GM18502 (cell line): ENCODE results near the gene YEATS2.
"Not testable (repeated sequence)": the region's sequence is repeated elsewhere in the genome, so short reads cannot be mapped to it uniquely, and the experiment has no call there.

Experiments used
- ATAC-seq: cut with Tn5 transposase; IDR thresholded peaks from one replicate; pipeline ENCODE4 v1.9.1; 2021; ENCODE audit warnings: mild to moderate bottlenecking; ENCODE audit not compliant: unreplicated experiment, poor library complexity

The YEATS2 gene

DNA sequence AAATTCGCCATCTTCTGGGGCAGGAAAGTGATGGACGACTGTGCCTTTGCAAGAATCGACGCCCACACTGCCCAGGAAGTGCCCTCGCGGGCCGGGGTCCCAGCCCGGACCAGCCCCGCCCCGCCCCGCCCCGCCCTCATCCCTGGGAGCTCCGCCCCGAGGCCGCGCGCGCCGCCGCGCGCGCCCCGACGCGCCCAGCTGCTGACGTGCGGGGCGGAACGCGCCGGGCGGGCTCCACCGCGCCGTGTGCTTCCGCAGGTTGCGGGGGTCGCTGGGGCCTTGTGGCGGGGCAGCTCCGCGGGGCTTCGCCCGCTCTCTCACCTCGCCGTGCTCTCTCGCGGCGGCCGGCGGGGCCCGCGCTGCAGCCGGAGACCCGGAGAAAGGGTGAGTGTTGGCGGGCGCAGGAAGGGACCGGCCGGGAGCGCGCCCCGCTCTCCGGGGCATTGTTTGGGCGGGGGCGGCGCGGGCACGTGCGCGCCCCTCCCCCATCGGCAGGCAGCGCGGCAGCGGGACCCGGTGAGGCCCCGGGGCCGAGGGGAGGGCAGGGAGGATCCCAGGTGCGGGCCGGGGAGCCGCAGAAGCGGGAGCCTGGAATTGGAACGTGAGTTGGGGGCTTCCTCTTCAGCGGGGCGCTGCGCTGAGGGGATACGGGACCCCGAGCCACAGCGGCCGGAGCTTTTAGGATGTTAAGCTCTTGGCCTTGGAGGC, at the start of gene YEATS2:
Gene YEATS2 (plus strand): TSS at position 188 of the 708 bp plus-strand sequence. CDS start 17,366 bp downstream, outside the sequence.
- peak; percentile 80 for ATAC-seq

DNA sequence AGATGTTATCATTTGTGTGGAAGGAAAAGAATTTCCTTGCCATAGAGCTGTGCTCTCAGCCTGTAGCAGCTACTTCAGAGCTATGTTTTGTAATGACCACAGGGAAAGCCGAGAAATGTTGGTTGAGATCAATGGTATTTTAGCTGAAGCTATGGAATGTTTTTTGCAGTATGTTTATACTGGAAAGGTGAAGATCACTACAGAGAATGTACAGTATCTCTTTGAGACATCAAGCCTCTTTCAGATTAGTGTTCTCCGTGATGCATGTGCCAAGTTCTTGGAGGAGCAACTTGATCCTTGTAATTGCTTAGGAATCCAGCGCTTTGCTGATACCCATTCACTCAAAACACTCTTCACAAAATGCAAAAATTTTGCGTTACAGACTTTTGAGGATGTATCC, 47.0 kb upstream of the YEATS2 start:
- ATAC-seq: no peak

DNA sequence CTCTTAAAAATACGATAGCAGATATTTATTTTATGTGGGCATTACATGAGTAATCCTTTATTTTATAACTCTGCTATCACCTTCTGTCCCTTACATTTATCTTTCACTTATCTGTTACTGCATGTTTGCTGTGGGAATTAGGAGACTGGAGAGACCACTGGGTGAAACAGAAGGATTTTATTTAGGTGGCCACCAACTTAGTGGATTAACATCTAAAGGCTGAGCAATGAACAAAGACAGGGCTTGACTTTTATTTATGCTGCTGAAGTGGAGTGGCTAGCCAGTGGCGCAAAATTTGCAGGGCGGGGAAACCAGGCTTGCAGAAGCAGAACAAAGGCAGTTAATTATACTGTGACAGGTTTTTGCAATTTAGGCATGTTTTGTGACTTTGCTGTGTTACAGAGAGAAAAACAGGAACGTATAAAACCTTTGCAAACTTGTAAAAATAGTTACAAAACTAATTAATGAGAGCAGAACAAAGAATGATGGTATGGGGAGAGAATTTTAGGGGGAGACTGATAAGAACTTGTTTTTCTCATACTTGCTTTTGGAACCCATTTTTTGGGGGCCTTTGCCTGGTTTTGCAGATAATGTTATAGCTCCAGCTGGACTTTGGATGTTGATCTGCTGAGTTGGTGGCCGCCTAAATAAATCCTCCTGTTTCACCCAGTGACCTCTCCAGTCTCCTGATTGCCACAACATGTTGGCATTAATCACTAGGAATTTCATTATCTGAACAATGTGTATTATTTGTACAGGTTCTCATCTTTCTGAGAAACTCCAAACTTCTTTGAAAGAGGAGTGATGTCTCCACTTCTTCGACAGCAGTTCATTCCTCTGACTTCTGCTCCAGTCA, 44.2 kb upstream of the YEATS2 start:
- no peak for ATAC-seq

DNA sequence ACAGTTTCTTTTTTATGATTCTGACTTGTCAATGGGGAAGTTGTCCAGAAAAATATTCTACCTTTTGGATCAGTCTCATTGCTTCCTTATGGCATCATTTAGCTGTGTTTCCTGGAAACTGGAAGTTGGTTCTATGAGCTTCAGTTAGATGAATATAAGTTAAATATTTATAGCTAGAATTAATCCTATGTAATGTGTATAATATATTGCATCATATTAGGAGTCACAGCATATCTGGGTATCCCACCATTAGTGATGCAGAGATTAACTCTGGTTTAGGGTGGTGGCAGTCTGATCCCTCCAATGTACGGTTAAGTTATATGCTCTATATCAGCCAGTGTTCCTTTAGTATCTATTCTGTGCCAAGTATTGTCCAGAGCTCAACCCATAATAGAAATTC, 42.9 kb upstream of the YEATS2 start:
- ATAC-seq: no peak

DNA sequence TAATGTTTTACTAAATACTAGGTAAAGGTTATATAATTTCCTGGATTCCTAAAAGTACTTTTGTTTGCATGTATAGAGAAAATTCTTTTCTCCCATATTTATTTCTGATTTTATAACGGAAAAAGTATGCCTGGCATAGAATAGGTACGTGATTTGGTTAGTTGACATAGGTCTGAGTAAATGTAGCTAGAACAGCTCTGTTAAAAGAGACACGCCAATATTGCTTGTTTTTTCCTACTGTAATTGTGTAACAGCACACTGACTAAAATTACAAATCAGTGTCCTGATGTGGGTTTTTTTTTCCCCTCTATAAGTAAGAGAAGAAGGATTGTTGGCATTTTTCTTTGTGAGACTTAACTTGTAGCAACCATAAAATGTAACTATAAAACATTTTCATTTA, 35.5 kb upstream of the YEATS2 start:
- ATAC-seq: no peak

DNA sequence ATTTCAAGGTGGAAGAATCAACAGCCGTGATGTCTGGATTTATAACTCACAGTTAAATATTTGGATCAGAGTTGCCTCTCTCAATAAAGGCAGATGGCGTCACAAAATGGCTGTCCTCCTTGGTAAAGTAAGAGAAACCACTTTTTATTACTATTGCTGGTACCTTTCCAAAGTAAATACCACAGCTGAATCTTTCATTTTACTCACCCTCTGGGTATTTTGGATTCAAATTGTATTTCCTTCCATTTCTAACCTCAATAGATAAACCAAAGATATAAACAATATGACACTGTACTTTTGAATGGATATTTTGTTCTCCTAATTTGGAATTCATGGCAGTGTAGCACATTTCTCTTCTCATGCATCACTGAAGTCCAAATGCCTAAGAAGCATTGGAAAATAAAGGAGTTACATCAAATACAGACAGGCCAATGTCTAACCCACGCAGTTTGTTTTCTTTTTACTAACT, 32.6 kb upstream of the YEATS2 start:
- ATAC-seq: no peak

DNA sequence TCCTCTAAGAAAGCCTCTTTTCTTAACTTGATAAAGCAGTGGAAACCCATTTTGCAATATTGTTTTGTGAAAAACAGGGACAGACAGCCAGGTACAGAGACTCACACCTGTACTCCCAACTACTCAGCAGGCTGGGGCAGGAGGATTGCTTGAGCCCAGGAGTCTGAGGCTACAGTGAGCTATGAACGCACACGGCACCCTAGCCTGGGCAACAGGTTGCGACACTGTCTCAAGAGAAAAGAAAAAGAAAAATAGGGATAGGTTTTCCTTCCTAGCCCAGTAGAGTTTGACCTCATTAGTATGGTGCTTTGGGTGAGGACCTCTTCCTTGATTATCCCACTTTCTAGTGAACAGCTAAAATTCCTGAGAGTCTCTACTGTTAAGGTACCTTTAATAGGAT, 17.5 kb upstream of the YEATS2 start:
- ATAC-seq: no peak

DNA sequence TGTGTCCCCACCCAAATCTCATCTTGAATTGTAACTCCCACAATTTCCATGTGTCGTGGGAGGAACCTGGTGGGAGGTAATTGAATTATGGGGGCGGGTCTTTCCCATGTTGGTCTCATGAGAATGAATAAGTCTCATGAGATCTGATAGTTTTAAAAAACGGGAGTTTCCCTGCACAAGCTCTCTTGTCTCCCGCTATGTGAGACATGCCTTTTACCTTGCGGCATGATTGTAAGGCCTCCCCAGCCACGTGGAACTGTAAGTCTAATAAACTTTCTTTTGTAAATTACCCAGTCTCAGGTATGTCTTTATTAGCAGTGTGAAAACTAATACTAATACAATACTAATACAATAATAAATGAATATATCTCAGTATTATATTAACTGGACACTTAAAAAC, 9.9 kb upstream of the YEATS2 start:
- no peak for ATAC-seq

DNA sequence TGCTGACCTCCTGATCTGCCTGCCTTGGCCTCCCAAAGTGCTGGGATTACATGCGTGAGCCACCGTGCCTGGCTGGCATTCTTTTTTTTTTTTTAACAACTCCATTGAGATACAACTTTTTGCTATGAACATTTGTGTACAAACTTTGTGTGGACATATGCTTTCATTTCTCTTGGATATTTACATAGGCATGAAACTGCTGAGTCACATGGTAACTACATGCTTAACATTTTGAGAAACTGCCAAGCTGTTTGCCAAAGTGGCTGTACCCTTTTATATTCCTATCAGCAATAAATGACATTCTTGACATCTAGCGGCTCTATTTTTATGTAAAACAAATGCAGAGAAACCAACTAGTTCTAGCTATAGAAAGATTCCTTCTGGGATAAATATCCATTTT, 8.7 kb upstream of the YEATS2 start:
- ATAC-seq: no peak

DNA sequence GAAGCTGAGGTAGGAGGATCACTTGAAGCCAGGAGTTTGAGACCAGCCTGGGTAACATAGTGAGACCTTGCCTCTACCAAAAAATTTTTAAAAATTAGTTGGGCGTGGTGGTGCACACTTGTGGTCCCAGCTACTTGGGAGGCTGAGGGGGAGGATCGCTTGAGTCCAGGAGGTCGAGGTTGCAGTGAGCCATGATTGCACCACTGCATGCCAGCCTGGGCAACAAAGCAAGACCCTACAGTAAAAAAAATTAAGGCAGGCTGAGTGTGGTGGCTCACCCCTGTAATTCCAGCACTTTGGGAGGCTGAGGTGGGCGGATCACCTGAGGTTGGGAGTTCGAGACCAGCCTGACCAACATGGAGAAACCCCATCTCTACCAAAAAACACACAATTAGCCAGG, 8.0 kb upstream of the YEATS2 start:
- ATAC-seq: not testable (repeated sequence)

DNA sequence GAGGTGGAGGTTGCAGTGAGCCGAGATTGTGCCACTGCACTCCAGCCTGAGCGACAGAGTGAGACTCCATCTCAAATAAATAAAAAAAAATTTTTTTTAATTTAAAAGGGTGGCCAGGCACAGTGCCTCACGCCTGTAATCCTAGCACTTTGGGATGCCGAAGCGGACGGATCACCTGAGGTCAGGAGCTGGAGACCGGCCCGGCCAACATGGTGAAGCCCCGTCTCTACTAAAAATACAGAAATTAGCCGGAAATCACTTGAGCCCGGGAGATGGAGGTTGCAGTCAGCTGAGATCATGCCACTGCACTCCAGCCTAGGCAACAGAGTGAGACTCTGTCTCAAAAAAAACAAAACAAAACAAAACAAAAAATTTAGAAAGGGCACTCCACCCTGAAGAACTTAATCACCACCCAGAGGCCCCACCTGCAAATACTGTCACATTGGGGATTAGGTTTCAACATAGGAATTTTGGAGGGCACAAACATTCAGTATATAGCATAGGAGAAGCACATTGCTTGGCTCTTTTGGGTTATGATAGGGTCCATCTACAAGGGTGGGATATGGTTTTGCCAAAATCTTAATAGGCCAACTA, 7.1 kb upstream of the YEATS2 start:
- no peak for ATAC-seq

DNA sequence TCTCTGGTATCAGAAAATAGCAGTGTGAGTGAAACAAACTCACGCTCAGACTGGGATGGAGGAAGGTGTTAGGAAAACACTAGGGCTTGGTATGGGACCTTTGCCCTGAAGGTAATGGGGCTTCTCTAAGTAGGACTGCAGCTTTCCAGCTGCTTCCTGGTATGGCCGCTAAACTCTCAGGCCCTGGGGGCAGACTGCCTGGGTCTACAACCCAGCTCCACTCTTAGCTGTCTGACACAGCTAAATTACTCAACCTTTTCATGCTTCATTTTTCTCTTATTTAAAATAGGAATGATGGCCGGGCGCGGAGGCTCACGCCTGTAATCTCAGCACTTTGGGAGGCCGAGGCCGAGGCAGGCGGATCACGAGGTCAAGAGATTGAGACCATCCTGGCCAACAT, 5.2 kb upstream of the YEATS2 start:
- no peak for ATAC-seq

DNA sequence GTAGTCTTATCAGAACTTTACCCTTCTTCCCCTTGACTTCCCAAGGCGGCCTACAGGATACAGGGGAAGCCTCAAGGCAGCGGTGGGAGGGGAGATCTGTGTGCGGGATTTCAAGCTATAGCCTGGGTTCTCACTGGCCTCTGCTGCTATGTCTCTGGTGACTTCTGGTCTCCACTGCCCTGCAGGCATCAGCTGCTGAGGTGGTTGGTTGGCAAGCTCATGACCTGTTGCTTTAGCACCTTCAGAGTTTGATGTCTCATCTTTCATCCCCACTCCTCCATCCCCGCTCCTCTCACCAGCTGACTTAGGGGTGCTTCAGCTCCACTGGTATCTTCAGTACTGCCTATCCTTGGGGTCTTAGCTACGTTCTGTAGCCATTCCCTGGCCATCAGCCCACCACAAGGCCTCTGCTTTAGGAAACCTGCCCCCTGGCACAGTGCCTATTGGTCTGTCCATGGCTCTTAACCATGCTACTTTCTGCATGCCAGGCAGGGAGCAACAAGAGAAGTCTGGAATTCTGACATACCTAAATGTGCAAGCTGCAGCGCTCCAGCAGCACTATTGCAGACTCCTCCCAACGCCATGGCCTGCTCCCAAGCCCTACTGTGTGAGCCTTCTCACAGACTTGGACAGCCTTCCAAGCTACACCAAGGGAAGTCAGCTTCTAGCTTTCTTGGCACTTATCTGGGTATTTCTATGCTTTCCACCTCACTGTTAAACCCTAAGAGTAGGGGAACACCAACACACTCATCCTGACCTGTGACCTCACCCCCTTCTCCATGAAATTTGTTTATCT, 1.8 kb upstream of the YEATS2 start:
- ATAC-seq: no peak

DNA sequence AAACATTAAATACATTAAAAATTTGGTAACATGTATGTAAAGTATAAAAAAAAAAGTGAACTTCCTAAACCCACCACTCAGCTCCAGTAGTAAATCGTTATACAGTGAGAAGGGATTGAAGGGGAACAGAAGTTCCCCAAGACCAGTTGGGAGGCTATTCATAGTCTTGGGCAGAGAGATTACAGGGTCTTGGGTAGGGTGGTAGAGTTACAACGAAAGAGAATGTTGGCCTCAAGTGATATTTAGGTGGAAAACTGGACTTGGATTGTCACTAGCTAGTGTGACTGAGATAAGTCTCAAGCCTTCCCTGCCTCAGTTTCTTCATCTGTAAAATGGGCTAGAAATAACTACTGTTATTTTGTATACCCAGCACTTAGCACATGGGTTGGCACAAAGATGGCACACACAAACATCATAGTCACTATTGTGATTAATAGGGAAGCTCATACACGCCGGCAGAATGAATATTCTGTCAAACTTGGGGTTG, 431 bp upstream of the YEATS2 start:
- no peak for ATAC-seq

DNA sequence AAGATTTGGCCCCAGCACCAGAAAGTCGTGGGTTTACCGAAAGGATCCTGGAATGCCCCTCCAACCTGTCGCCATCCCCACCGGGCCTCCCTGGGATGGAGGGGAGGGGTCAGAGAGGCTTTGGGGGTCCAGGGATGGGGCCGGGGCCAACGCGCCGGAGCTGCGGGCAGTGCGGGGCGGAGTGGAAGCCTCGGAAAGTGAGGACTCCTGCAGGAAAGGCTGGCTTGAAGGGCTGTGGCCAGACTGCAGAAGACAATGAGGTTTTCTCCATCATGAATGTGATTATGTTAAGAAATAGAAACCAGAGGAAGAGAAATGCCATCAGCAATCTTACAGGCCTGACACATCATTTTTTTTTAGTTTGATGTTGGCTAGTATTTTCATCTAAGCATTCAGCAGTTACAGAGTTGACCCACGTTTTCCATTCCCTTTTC, 738 bp downstream of the YEATS2 start:
- ATAC-seq: peak; percentile 19

DNA sequence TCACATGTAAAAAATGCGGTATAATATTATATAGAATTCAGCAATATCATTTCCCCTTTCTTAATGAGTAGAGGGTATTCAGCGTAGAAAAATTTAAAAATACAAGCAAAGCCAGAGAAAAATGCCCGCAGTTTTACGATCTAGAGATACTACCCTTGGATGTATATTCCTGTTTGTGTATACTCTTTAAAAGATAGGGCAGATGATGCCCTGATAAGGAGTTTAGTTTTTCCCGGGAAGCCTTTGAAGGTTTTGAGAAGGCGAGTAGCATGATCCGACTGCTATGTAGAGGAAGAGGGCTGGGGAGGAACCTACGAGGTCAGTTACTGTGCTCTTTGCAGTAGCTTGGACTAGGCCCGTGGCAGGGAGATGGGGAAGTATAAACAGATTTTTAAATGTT, 1.2 kb downstream of the YEATS2 start:
- ATAC-seq: no peak

DNA sequence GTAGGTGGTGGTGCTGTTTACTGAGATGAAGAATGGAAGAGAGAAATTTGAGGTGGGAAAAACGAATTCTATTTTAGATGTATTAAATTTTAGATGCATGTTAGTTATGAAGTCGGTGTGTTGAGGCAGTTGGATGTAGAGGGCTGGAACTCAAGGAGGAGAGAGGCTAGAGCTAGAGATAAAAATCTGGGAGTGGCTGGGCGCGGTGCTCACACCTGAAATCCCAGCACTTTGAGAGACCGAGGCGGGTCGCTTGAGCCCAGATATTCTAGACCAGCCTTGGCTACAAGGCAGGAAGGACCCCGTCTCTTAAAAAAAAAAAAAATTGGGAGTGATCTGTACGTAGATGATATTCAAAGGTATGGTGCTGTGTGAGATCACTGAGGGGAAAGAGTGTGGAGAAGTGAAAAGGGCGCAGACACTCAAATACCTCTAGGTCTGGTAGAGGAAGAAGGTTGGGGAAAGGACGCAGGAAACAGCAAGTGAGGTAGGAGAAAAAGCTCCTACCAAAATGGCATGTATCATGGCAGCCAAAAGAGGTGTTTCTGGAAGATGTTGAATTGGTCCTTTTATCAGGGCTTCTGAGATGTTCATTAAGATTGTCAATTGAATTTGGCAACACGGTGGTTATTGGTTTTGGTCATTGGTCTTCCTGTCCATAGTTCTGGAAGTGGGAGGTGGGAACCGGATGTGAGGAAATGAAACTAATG, 1.8 kb downstream of the YEATS2 start:
- no peak for ATAC-seq

DNA sequence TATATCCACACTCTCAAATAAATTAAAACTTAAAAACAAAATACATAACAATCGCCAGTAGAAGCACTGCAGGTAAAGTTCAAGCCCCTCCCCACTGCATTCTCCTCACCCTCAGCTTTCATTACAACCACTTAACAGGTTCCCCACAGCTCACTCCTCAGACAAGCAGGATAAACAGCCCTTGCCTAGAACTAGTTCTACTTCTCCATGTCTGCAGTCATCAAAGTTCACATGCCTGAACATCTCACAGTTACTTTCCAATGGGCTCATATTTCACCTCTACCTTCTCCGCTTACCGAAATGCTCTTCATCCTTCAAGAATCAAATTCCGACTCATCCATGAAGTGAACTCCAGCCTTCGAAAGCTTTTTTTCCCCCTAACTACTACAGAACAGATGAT, 4.1 kb downstream of the YEATS2 start:
- no peak for ATAC-seq

DNA sequence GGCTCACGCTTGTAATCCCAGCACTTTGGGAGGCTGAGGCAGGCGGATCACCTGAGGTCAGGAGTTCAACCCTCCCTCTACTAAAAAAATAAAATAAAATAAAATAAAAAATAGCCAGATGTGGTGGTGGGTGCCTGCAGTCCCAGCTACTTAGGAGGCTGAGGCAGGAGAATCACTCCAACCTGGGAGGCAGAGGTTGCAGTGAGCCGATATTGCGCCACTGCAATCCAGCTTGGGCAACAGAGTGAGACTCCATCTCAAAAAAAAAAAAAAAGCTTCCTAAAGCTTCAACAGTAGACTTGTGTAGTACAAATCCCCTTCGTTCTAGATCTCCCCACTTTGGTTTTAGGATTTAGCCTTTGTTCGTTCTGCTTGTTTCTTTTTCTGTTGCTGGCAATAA, 6.3 kb downstream of the YEATS2 start:
- not testable (repeated sequence) for ATAC-seq

DNA sequence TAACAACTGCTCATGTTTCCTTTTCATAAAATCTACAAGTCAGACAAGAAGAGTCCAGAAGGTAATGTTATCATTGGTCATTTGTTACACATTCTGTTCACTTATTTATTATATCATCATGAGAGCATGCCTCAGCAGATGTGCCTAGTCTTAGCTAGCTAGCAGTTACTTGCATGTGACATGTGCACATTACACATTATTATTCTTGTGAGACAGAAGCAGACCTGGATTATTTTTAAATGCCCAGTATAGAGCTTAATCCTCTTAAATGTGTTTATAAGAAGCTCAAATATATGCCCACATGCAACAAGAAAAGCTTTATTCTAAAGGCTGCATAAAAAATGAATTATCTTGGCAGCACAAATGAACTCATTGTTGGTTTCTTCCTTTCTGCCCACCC, 12.6 kb downstream of the YEATS2 start:
- no peak for ATAC-seq
